CD4-positive, alpha-beta T cell (primary cell): ENCODE data around the gene OR4N5. TPM values are rescaled to one million over a fixed set of nuclear protein-coding genes. Genes with fewer than 3 reads are reported as not detected.

ENCODE experiments used
- ATAC-seq: fragments of 200-7000 bp; cut with Tn5 transposase; one replicate; pipeline ENCODE4 v1.10.0; 2022; ENCODE audit warnings: mild to moderate bottlenecking; ENCODE audit not compliant: poor library complexity
- CTCF ChIA-PET: fragments of 350-600 bp; sonication (Branson Sonifier 250); formaldehyde crosslinking; loops from one replicate; lab custom pipeline; 2021; ENCODE audit warnings: antibody characterized with exemption, inconsistent platforms; lab: Charles Lee
- POLR2A ChIA-PET: fragments of 350-600 bp; sonication (Branson Sonifier 250); formaldehyde crosslinking; loops from one replicate; lab custom pipeline; 2021; ENCODE audit warnings: antibody characterized with exemption, inconsistent platforms; lab: Charles Lee
- DNase-seq, 14 experiments: peaks; one replicate each; pipeline ENCODE4 v3.0.0-alpha.2; 2013 to 2020; ENCODE audit warnings: mixed read lengths in 2 of 14
- H3K27ac ChIP-seq, 2 donors: one replicate each; pipeline versions ENCODE4 v1.5.1 to v1.7.0; 2013; ENCODE audit warnings: low read length in 2 of 2, low read depth in 1 of 2, mild to moderate bottlenecking in 1 of 2
- H3K27me3 ChIP-seq, 2 experiments: 1 replicate in 1 of 2; 2 replicates in 1 of 2; pipeline versions ENCODE4 v1.6.1 to v1.7.0; 2013; ENCODE audit warnings: low read length in 2 of 2, control low read depth in 1 of 2, mild to moderate bottlenecking in 1 of 2, moderate library complexity in 1 of 2; ENCODE audit not compliant: insufficient read depth in 2 of 2, control insufficient read depth in 1 of 2
- H3K36me3 ChIP-seq: one replicate; pipeline ENCODE4 v1.6.1; 2013; ENCODE audit warnings: low read length, control low read depth; ENCODE audit not compliant: insufficient read depth
- H3K4me1 ChIP-seq: one replicate; pipeline ENCODE4 v1.6.1; 2013; ENCODE audit warnings: low read length, control low read depth; ENCODE audit not compliant: insufficient read depth
- H3K4me3 ChIP-seq: one replicate; pipeline ENCODE4 v1.5.1; 2013; ENCODE audit warnings: mild to moderate bottlenecking, low read length, moderate library complexity
- H3K9me3 ChIP-seq, 2 experiments: 1 replicate in 1 of 2; 2 replicates in 1 of 2; pipeline versions ENCODE4 v1.6.1 to v1.7.0; 2013; ENCODE audit warnings: low read length in 2 of 2, mild to moderate bottlenecking in 2 of 2, control low read depth in 1 of 2, moderate library complexity in 1 of 2; ENCODE audit not compliant: control insufficient read depth in 1 of 2, insufficient read depth in 1 of 2
- H3K27ac Mint-ChIP-seq: one replicate; pipeline ENCODE4 v1.8.0; 2020; ENCODE audit warnings: mixed read lengths
- H3K27me3 Mint-ChIP-seq: one replicate; pipeline ENCODE4 v1.8.0; 2021; ENCODE audit warnings: mixed read lengths
- H3K36me3 Mint-ChIP-seq: one replicate; pipeline ENCODE4 v1.8.0; 2021; ENCODE audit warnings: low read depth, mixed read lengths
- H3K4me1 Mint-ChIP-seq: one replicate; pipeline ENCODE4 v1.8.0; 2021; ENCODE audit warnings: low read depth, mixed read lengths
- H3K4me3 Mint-ChIP-seq: one replicate; pipeline ENCODE4 v1.8.0; 2020; ENCODE audit warnings: mild to moderate bottlenecking, mixed read lengths
- H3K9me3 Mint-ChIP-seq: one replicate; pipeline ENCODE4 v1.8.0; 2020; ENCODE audit warnings: mixed read lengths
- CTCF ChIP-seq: fragments of 200-600 bp; IDR thresholded peaks from one replicate; pipeline ENCODE4 v1.8.0; 2022; ENCODE audit warnings: antibody characterized with exemption, mild to moderate bottlenecking
- intact Hi-C, 2 experiments: fragments of 100-400 bp; cut with DNase I in 1 of 2; cut with micrococcal nuclease in 1 of 2; formaldehyde crosslinking; loops; one replicate each; pipeline versions ENCODE4 v1.15.1 to v1.9.0; 2023 to 2025; cut with DNase I, micrococcal nuclease
- total RNA-seq, 174 experiments: library from RNA in 2 of 174; stranded (reverse) in 2 of 174; gene quantifications; one replicate each; pipeline ENCODE4 v1.2.3 and lab custom pipeline; 2021 to 2026

OR4N5 gene
- total RNA-seq, 2 experiments from 2014 or later = not detected

GRCh38 chr14:20190596-20190995, 52.0 kb downstream of the OR4N5 start, which contains the start of gene OR11G2:
Gene OR11G2, plus strand, starts transcription at chr14:20190896. Its CDS starts 6,542 bp downstream, at chr14:20197438.
- intact Hi-C loops = no loop called here

GRCh38 chr14:20191396-20191795, 52.8 kb downstream of the OR4N5 start:
- Mint-ChIP-seq H3K27ac (no peak overlapping the region), H3K4me1 (no peaks in the 10 kb centered on the region), H3K36me3 (no peaks in the 10 kb centered on the region), H3K4me3 (no peak overlapping the region), H3K9me3 (no peaks in the 10 kb centered on the region), H3K27me3 (peaks cover 11% of the 10 kb centered on the region)
- Histone ChIP-seq H3K27me3 (no peaks in the 10 kb centered on the region), H3K4me1 (no peaks in the 10 kb centered on the region), H3K4me3 (no peak overlapping the region), H3K27ac (no peak overlapping the region), H3K9me3 (no peaks in the 10 kb centered on the region), H3K36me3 (no peaks in the 10 kb centered on the region)
- DNase-seq = no peak
- no peak for TF ChIP-seq CTCF
- POLR2A ChIA-PET = no interaction called here
- CTCF ChIA-PET = interaction anchor here (1.7 kb wide), 1 partner anchor 14 kb away, joined by 4 read pairs; no protein-coding TSS in a partner anchor
- intact Hi-C loops = no loop called here
- ATAC-seq = no peak

More at GRCh38 chr14:20190596-20190995, 52.0 kb downstream of the OR4N5 start, which contains the start of gene OR11G2:
- TF ChIP-seq CTCF = no peak
- no peaks in the 10 kb centered on the region for H3K9me3 ChIP-seq
- no peaks in the 10 kb centered on the region for H3K36me3 ChIP-seq
- H3K27me3 Mint-ChIP-seq = peaks cover 6% of the 10 kb centered on the region
- no peak within 1 kb of the TSS for H3K4me3 ChIP-seq
- H3K36me3 Mint-ChIP-seq = no peaks in the 10 kb centered on the region
- ChIA-PET POLR2A (no interaction called here), CTCF (interaction anchor here (1.7 kb wide), 1 partner anchor 15 kb away, joined by 4 read pairs; no protein-coding TSS in a partner anchor)
- DNase-seq (no peak), ATAC-seq (no peak)
- no peak within 1 kb of the TSS for H3K4me3 Mint-ChIP-seq
- H3K27me3 ChIP-seq = no peaks in the 10 kb centered on the region
- no peaks in the 10 kb centered on the region for H3K9me3 Mint-ChIP-seq
- no peaks in the 10 kb centered on the region for H3K4me1 ChIP-seq
- H3K4me1 Mint-ChIP-seq = no peaks in the 10 kb centered on the region
- no peak within 1 kb of the TSS for H3K27ac Mint-ChIP-seq
- H3K27ac ChIP-seq = no peak within 1 kb of the TSS

GRCh38 chr14:20194101-20194500, 55.5 kb downstream of the OR4N5 start:
- Histone ChIP-seq H3K27me3 (no peaks in the 10 kb centered on the region), H3K4me3 (no peak overlapping the region), H3K9me3 (no peaks in the 10 kb centered on the region), H3K4me1 (no peaks in the 10 kb centered on the region), H3K36me3 (no peaks in the 10 kb centered on the region), H3K27ac (no peak overlapping the region)
- CTCF ChIA-PET = no interaction called here
- H3K36me3 Mint-ChIP-seq = no peaks in the 10 kb centered on the region
- H3K4me1 Mint-ChIP-seq = no peaks in the 10 kb centered on the region
- no peak for TF ChIP-seq CTCF
- no peak overlapping the region for H3K27ac Mint-ChIP-seq
- POLR2A ChIA-PET = no interaction called here
- intact Hi-C loops = no loop called here
- ATAC-seq (no peak), DNase-seq (no peak)
- H3K9me3 Mint-ChIP-seq = no peaks in the 10 kb centered on the region
- peaks cover 21% of the 10 kb centered on the region for H3K27me3 Mint-ChIP-seq
- H3K4me3 Mint-ChIP-seq = no peak overlapping the region

Other genes with a start within 250 kb of the OR4N5 start
- gene OR4K5, start 218.2 kb upstream of the OR4N5 start, total RNA-seq = not detected
- gene OR4K1, start 207.9 kb upstream of the OR4N5 start, total RNA-seq = not detected
- gene OR4K15, start 163.2 kb upstream of the OR4N5 start, total RNA-seq = not detected
- gene OR4Q2, start 136.7 kb upstream of the OR4N5 start, total RNA-seq = not detected
- not detected for gene OR4K14, start 119.5 kb upstream of the OR4N5 start, total RNA-seq
- not detected for gene OR4K13, start 102.8 kb upstream of the OR4N5 start, total RNA-seq
- gene OR4L1, start 78.8 kb upstream of the OR4N5 start, total RNA-seq = not detected
- not detected for gene OR4K17, start 28.1 kb upstream of the OR4N5 start, total RNA-seq
- gene OR11G2, start 52.1 kb downstream of the OR4N5 start, total RNA-seq = not detected
- gene OR11H6, start 84.9 kb downstream of the OR4N5 start, total RNA-seq = not detected
- not detected for gene OR11H7, start 90.2 kb downstream of the OR4N5 start, total RNA-seq
- not detected for gene OR11H4, start 100.5 kb downstream of the OR4N5 start, total RNA-seq
- gene TTC5, start 167.1 kb downstream of the OR4N5 start, total RNA-seq = 10 to 100 TPM in 1 of 2 experiments, 1 to 10 TPM in 1; 9.7 to 10.8 TPM
- gene CCNB1IP1, start 194.5 kb downstream of the OR4N5 start, total RNA-seq = 10 to 100 TPM; 26.2 to 27.4 TPM
- gene PARP2, start 204.8 kb downstream of the OR4N5 start, total RNA-seq = 10 to 100 TPM; 16.3 to 20.4 TPM